Thoracic aorta (tissue), 2 donors: ENCODE data around the gene NPVF. TPM values are rescaled to one million over a fixed set of nuclear protein-coding genes. Genes with fewer than 3 reads are reported as not detected.

Experiments used
- ATAC-seq: fragments of 150-250 bp; one replicate; pipeline ENCODE4 v1.8.0; 2017; ENCODE audit warnings: low read depth; ENCODE audit not compliant: insufficient number of reproducible peaks, low FRiP score
- DNase-seq: peaks from one replicate; pipeline ENCODE4 v3.0.0-alpha.2; 2020; ENCODE audit warnings: low spot score
- H3K27ac ChIP-seq, 2 donors: fragments of 200-600 bp; sonication (generic); 1 replicate in 1 of 2; 2 replicates in 1 of 2; pipeline ENCODE4 v1.5.1; 2016; ENCODE audit warnings: mild to moderate bottlenecking in 2 of 2, moderate library complexity in 2 of 2
- H3K27me3 ChIP-seq: fragments of 200-600 bp; sonication (generic); replicated peaks from 2 replicates; pipeline ENCODE4 v1.6.0; 2016; ENCODE audit warnings: mild to moderate bottlenecking; ENCODE audit not compliant: insufficient read depth
- H3K36me3 ChIP-seq: fragments of 200-600 bp; sonication (generic); one replicate; pipeline ENCODE4 v1.5.1; 2016
- H3K4me1 ChIP-seq, 2 donors: fragments of 200-600 bp; sonication (generic); 1 replicate in 1 of 2; 2 replicates in 1 of 2; pipeline versions ENCODE4 v1.5.1 to v1.6.0; 2016; ENCODE audit warnings: low read depth in 2 of 2, mild to moderate bottlenecking in 1 of 2; ENCODE audit not compliant: control insufficient read depth in 1 of 2
- H3K4me3 ChIP-seq: fragments of 200-600 bp; sonication (generic); 2 replicates; pipeline ENCODE4 v1.5.1; 2016; ENCODE audit warnings: mild to moderate bottlenecking
- H3K9me3 ChIP-seq: fragments of 200-600 bp; sonication (generic); 2 replicates; pipeline ENCODE4 v1.5.1; 2016
- CTCF ChIP-seq: fragments of 200-600 bp; sonication (generic); IDR thresholded peaks from one replicate; pipeline ENCODE4 v1.5.1; 2019; ENCODE audit warnings: antibody characterized with exemption
- total RNA-seq, 2 donors: library from RNA; depleted of rRNA; stranded (reverse); fragments of >200 nt; gene quantifications; one replicate each; pipeline versions ENCODE4 v1.1.0 to v1.2.3, GENCODE V29; 2016

Gene NPVF
- total RNA-seq, 2 donors from 2014 or later = not detected

GRCh38 chr7:25235471-25235870 is 7.2 kb upstream of the NPVF start:
- ATAC-seq (no peak), DNase-seq (no peak)
- no peaks in the 10 kb centered on the region for H3K36me3 ChIP-seq
- H3K27me3 ChIP-seq = no peaks in the 10 kb centered on the region
- TF ChIP-seq CTCF = no peak
- H3K4me3 ChIP-seq = no peak overlapping the region
- H3K4me1 ChIP-seq = peaks cover 0 to 19% of the 10 kb centered on the region in 2 donors
- no peaks in the 10 kb centered on the region for H3K9me3 ChIP-seq
- H3K27ac ChIP-seq = no peak overlapping the region

GRCh38 chr7:25234336-25234735 is 6.0 kb upstream of the NPVF start:
- no peaks in the 10 kb centered on the region for H3K36me3 ChIP-seq
- H3K9me3 ChIP-seq = no peaks in the 10 kb centered on the region
- DNase-seq (no peak), ATAC-seq (no peak)
- H3K27ac ChIP-seq = peak overlapping the region in 1 of 2 donors; percentile 17
- H3K4me3 ChIP-seq = no peak overlapping the region
- H3K27me3 ChIP-seq = no peaks in the 10 kb centered on the region
- TF ChIP-seq CTCF = no peak
- H3K4me1 ChIP-seq = peaks cover 0 to 18% of the 10 kb centered on the region in 2 donors

- no peak for DNase-seq
- H3K27me3 ChIP-seq = no peaks in the 10 kb centered on the region
- H3K9me3 ChIP-seq = no peaks in the 10 kb centered on the region
- no peak for ATAC-seq
- no peak overlapping the region for H3K4me3 ChIP-seq
- TF ChIP-seq CTCF = no peak
- no peaks in the 10 kb centered on the region for H3K4me1 ChIP-seq
- H3K36me3 ChIP-seq = no peaks in the 10 kb centered on the region
- no peak overlapping the region for H3K27ac ChIP-seq
Measured at GRCh38 chr7:25223206-25223605, 5.1 kb downstream of the NPVF start.

GRCh38 chr7:25222666-25223065 is 5.6 kb downstream of the NPVF start:
- no peak for ATAC-seq
- no peaks in the 10 kb centered on the region for H3K27me3 ChIP-seq
- no peaks in the 10 kb centered on the region for H3K36me3 ChIP-seq
- no peak overlapping the region for H3K27ac ChIP-seq
- no peak overlapping the region for H3K4me3 ChIP-seq
- H3K4me1 ChIP-seq = no peaks in the 10 kb centered on the region
- TF ChIP-seq CTCF = no peak
- no peak for DNase-seq
- no peaks in the 10 kb centered on the region for H3K9me3 ChIP-seq

- no peaks in the 10 kb centered on the region for H3K4me1 ChIP-seq
- TF ChIP-seq CTCF = no peak
- H3K9me3 ChIP-seq = no peaks in the 10 kb centered on the region
- H3K36me3 ChIP-seq = no peaks in the 10 kb centered on the region
- ATAC-seq (no peak), DNase-seq (no peak)
- no peak overlapping the region for H3K4me3 ChIP-seq
- no peaks in the 10 kb centered on the region for H3K27me3 ChIP-seq
- H3K27ac ChIP-seq = no peak overlapping the region
Measured at GRCh38 chr7:25221009-25221408, 7.3 kb downstream of the NPVF start.
